ENCODE measurements around the gene MRRF.

The MRRF gene

DNA sequence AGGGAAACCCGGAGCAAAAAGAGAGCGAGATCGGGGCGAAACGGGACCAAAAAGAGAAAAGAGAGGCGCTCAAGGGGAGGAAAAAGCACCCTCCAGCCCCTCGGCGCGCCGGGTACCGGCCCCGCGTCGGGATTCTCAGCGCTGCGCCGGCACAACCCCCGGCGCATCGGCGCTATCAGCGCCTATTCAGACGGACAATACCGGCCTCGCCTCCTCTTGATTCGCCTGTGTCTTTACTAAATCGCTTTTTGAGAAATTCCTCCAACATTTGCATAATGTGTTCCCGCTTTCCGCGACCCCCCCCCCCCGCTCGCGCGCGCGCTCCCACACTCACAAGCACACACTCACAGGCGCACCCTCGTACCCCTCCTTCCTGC, 36.5 kb upstream of the MRRF start:
- DNase-seq (ENCODE audit: low read depth in 2 of 3, low spot score in 2 of 3), result no peak

DNA sequence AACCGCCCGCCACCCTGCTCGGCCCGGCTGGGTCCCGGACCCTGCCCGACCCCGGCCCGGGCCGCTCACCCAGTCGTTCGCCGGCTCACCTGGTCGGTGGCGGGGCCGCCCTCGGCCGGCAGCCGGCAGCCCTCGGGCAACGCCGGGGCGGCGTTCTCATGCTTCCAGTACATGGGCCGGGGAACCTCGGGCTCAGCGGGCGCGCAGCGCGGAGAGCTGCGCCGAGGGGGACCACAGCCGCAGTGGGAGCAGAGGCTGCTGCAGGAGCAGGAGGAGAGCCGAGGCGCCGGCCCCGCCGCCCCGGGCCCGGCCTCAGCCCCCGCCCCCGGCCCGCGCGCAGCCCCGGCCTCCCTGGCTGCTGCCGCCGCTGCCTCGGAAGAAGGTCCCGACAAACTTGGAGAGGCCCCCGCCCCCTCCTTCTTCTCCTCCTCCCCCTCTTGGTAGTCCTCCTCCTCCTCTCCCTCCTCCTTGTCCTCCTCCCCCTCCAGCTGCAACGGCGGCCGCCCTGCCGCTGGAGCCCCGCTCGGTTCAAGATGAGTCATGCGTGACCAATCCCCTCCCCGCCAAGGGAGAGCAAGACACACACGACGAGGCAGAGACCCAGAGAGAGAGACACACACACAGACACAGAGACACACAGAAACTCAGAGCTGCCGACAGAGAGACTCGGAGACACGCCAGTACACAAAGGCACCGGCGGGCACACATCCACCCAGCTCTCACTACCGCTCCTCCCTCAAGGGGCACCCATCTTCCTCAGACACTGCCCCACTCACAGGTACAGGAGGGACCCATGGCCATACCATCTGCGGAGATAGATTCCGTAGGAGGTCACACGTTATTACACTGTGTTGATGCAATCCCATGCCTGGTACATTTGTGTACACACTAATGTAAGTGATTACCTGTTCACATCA, 35.9 kb upstream of the MRRF start, which contains the start of gene LHX6:
TSS of gene LHX6 (minus strand) at position 390 of the 917 bp plus-strand sequence. CDS start at position 173, 217 bp downstream.
- DNase-seq (ENCODE audit: low read depth in 2 of 3, low spot score in 2 of 3), result no peak

DNA sequence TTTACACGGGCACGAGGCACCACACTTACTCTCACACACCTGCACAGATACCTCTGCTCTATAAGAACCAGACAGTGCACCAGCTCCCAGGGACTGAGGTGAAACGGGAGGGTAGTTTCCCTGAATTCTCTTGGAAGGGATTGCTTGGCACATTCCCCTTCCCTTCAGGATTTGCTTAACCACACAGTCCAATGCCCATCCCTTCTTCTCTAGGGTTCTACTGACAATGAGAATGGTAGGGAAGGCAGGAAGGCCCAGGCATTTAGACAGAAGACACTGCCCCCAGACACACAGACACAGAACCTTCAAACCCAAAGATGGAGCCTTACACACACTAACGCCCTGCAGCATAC, 35.2 kb upstream of the MRRF start:
- no peak for DNase-seq (ENCODE audit: low read depth in 2 of 3, low spot score in 2 of 3)

DNA sequence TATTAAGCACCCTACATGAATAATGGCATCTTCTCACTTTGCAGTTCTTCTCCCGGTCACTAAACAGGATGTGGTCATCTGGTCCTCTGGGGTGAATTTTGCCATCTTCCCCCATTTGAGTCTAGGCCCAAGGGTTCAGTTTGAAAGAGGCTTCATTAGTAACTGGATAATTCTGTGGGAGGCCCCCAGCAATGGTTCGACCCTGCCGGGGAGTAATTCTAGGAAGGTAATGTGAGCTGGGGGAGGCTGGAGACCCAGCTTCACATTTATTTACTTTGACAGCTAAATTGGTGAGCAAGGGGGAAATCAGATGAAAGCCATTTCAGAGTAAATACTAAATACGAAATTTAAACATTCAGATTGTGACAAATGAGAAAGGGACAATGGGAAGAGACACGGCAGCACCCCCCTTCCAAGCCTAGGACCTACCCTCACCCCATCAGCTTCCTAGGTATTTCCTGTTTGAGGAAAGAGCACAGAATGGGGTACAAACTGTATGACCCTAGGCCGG, 31.8 kb upstream of the MRRF start:
- no peak for DNase-seq (ENCODE audit: low read depth in 2 of 3, low spot score in 2 of 3)

DNA sequence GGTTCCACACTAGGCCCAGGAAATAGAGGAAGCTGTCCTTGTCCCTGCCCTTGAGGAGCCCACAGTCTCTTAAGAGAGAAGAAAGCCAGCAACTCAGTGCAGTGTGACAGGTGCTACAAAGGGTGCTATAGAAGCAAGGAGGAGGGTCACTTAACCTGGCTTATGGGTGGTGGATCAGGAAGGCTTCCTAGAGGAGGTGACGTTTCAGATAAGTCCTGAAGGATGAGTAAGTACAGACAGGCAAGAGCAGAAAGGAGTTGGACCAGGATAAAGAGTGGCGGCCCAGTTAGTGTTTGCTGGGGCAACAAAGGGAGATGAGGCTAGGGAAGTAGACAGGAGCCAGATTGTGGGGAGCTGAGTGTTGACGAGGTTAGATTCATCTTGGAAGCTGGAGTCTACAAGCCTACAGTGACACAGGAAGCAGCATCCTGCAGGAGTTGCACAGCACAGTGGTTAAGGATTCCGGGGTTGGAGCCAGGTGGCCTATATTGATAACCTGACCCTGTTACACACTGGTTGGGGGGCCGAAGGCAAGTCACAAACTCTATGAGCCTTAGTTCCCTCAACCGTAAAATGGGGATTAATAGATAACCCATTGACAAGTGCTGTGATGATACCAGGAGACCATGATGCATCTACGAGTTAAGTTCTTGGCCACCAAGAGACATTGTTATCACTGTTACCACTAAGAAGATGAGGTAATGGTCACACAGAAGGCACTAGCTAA, 30.5 kb upstream of the MRRF start:
- no peak for DNase-seq (ENCODE audit: low read depth in 2 of 3, low spot score in 2 of 3)

DNA sequence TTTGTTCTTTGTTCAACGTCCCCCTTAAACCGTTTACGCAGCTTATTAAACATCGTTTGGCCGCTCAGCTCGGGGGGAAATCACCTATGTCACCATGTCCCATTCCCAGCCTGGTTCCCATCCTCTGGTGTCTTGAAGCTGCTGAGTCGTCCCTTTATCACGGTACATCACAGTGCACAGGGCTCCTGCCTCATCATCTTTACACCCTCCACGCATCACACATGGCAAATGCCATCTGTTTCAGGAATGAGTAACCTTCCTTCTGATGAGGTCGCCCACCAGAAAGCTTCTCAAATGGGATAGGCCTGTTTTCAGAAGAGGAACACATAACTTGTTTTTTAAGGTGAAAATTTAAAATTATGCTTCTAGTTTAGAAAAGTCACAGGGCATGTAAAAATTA, 28.0 kb upstream of the MRRF start:
- no peak for DNase-seq (ENCODE audit: low read depth in 2 of 3, low spot score in 2 of 3)

DNA sequence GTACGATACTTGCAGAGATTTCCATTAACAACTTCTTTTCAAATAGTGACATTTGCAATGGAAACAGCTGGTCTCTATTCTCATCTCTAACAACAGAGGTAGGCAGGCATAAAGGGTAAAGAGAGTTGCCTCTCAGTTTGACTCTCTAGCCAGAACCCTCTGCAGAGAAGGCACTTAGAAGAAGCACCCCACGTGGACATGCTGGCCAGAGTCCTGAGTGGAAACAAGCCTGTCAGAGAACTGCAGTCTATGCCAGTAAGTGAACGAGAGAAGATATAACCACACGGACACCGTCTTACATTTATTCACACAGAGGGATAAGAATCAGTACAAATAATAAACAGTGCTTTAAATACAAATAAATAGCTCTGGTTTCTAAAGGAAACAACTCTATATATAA, 25.0 kb upstream of the MRRF start:
- no peak for DNase-seq (ENCODE audit: low read depth in 2 of 3, low spot score in 2 of 3)

DNA sequence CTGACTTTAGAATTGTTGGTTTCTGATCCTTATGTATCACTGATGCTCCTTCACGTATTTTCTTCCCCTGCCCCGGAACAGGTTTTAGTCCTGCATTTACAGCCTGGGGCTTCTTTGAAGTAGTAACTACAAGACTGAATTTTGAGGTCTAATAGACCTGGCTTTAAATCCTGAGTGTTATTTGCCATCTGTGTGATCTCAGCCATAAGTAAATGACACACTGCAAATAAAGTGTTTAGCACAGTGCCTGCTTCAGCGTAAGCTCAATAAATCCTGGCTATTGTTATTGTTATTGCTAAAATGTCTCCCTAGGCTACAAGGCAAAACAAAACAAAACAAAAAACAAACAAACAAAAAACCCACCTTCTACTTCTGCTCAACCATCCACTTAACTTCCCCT, 20.3 kb upstream of the MRRF start:
- DNase-seq (ENCODE audit: low read depth in 2 of 3, low spot score in 2 of 3), result no peak

DNA sequence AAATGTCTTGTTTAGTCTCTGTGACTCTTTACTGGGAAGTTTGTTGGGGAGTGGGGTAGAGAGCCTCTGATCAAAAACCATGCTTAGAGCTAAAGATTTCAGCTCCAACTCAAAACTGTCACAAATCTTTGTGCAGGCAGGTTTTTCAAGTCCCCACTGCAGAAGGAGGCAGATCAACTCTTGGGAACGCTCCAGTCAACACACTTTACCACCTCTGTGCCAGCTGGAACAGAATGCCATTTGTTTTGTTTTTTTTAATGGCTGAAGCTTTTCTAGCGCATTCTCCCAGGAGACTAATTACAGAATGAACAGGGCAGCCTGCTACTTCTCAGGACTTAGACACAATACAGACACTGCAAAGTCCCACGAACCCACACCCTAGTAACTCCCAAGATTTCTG, 18.0 kb upstream of the MRRF start:
- no peak for DNase-seq (ENCODE audit: low read depth in 2 of 3, low spot score in 2 of 3)

DNA sequence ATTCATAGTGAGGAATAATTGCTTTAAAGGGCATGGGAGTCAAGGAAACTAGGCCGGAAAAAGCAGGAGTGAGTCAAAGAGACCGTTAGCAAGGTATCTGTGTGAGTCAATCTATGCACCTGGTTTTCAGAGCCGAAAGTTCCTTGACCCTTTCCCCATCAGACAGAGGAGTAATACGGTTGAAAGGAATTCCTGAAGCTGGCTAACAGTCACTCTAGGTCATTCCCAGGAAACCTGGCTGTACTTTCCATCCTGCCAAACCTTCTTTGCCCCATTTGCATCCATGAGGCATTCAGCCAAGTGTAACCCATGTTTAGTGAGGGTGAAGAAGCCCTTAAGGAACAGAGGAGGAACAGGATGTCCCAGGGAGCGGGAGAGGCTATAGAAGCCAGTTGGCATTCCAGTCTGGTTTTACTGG, 16.2 kb upstream of the MRRF start:
- no peak for DNase-seq (ENCODE audit: low read depth in 2 of 3, low spot score in 2 of 3)

DNA sequence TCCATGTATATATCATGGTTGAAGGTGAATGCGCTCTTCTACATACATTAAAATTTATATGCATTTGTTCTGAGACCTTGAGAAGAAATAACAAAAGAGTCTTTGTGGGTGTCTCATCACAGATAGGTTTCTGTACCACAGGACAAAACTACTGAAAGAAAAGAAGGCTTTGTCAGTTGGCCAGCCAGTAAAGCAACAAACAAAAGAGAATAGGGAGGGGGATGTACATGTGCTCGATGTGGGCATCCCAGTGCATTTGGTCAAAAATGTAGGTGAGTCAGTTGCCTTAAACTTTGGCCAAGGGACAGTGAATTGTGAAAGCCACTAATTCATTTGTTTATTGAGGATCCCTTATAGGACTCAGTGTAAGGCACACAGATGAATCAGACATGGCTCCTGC, 13.3 kb upstream of the MRRF start:
- no peak for DNase-seq (ENCODE audit: low read depth in 2 of 3, low spot score in 2 of 3)

DNA sequence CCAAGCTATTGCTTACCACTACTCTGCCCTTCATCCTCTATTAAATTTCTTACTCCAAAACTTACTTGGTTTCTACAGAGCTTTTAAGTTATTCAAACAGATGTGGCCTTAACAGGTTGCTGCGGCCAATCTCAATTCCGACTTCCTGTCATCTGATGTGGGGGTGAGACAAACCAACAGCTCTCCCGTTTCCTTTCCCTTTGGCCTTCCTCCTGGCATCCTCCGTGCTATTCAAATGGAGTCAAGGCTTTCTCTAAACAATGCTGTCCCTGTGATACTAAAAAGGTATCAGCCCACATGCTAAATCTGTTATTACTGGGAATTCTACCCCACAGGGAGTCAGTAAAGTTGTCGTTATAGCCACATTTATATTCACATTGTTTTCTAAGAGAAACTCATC, 11.9 kb upstream of the MRRF start:
- DNase-seq (ENCODE audit: low read depth in 2 of 3, low spot score in 2 of 3), result no peak

DNA sequence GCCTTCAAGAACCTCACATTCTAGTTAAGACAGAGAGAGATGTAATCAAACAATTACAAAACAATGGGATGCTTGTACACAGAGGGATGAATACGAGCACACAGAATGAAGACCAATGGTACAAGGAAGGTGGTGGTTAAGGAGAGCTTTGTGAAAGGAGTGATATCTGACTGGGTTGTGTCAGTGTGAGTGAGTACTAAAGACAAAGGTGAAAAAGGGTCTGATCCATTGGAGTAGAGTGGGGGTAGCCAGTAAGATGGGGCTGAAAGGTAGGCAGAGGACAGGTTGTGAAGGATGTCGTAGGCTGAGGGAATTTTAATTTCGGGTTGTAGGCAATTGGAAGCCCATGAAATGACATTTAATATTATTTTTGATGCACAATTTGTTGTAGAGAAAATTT, 9.9 kb upstream of the MRRF start:
- DNase-seq (ENCODE audit: low read depth in 2 of 3, low spot score in 2 of 3), result no peak

DNA sequence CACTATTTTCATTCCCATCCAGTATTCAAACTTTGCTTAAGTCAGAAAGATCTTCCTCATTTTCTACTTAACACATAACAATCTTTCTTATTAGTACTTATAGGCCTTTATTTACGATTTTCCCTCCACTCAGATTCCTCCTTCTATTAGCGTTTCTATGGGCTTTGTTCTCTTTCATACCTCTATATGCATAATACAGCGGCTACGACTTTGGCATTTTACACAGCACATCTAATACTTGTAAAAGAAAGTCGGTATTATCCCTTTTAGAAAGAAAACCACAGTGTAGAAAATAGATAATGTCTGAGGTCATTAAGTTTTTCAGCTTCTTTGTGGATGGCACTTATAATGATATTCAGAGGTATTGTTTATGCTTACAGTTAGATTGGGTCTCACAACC, 8.5 kb upstream of the MRRF start:
- DNase-seq (ENCODE audit: low read depth in 2 of 3, low spot score in 2 of 3), result no peak

DNA sequence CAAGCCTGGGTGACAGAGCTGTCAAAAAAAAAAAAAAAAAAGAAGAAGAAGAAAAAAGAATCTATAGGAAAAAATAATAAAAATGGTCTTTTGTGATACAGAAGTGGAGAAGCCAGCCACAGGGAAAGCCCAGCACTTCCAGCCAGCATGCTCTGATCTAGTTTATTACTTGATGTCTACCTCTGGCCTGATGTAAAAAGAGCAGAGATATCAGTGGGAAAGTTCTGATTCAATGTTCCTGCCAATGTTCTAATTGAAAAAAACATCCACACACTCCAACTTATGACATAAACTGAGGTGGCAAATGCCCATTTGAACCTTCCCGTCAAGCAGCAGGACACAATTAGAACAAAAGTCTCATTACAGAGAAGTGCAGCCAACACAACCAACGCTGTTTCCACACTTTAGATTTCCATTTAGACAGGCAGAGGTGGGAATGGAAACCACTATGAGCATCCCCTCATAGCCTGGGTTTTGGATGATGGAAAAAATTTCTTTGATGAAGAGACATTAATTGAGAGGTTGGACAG, 5.7 kb upstream of the MRRF start:
- DNase-seq (ENCODE audit: low read depth in 2 of 3, low spot score in 2 of 3), result no peak

DNA sequence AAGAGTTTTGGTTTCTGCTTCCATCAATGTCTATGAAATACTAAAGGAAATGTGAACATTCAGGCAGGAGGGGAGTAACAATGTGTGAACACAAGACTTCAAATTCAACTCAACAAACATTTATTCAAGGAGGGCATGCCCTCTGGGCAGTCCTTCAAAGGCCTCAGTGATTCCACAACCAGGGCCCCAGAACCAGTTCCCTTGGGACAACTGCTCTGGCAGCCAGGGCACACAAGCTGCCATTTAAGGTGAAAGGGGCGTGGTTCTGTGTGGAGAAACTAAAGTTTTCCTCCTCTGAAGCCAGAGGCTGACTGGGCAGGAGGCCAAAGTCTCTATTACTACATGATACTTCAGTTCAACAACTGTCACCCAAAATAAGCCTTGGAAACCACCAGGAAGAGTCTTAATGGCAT, 3.2 kb upstream of the MRRF start:
- no peak for DNase-seq (ENCODE audit: low read depth in 2 of 3, low spot score in 2 of 3)

DNA sequence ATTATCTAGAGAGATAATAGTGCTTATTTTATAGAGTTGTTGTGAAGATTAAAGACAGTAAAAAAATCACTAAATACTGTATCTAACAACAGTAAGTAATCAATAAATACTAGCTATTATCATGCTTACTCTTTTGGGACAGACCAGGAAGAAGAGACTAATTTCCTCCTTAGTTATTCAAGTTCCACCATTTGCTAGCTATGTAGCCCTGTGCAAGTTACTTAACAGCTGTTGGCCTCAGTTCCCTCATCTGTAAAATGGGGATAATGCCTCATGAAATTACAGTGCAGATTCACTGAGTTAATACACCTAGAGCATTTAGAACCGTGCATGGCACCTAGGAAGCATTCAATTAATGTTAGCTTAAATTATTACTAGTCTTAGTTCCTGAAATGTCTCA, 2.6 kb upstream of the MRRF start:
- DNase-seq (ENCODE audit: low read depth in 2 of 3, low spot score in 2 of 3), result no peak

DNA sequence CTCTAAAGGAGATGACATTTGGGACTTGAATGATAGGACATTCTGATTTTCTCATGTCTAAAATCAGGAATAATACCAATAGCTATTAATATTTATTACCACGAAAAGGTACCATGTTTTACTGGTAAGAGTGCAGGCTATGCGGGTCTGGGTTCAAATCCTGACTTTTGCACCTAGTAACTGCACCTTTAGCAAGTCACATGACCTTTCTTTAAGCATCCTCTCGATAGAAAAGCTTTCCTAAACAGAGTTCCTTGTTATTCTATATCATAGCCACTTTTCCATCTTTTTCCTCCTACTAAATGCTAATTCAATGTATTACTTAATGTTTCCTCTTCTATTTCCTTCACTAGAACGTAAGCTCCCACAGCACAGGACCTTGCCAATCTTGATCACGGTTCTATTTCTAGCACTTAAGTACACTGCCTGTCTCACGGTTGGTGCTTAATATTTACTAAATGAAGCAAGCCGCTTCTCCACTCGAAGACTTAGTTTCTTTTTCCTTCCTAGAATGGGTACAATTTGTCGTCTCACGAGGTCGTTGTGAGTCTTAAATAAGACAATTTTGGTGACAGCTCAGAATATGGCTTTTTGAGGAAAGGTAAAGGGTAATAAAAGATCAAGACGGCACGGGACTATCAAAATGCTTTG, 858 bp upstream of the MRRF start:
- no peak for DNase-seq (ENCODE audit: low read depth in 2 of 3, low spot score in 2 of 3)

DNA sequence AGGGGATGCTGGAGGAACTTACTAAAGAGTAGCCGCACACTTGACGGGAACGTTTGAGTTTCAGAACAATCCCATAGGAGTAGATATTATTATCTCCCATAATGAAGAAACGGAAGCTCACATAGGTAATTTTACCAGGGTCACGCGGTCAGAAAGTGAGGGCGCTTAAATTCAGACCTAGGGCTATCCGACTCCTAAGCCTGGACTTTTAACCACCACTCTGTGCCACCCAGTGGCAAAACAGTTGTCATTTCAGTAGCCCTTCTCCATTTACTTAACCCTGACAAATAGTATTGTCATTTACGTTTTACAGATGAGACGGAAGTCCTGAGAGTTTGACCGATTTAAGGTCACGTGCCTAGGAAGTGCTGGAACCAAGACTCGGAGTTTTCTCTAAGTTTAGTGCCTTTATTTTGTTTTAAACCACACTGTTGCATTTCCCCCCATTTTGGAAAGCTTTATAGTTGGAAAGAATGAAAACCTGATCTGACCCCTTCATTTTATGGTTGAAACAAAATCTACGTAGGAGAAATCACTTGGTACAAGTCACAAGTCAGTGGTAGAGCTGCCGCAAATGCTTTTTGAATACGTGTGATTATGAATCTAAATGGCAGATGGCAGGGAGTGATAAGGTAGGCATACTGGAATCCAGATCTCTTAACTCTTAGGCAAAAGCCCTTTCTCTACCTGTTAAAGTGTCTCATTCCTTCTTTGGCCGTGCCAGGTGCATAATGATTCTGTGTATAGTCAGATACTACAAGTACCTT, 650 bp downstream of the MRRF start:
- no peak for DNase-seq (ENCODE audit: low read depth in 2 of 3, low spot score in 2 of 3)

DNA sequence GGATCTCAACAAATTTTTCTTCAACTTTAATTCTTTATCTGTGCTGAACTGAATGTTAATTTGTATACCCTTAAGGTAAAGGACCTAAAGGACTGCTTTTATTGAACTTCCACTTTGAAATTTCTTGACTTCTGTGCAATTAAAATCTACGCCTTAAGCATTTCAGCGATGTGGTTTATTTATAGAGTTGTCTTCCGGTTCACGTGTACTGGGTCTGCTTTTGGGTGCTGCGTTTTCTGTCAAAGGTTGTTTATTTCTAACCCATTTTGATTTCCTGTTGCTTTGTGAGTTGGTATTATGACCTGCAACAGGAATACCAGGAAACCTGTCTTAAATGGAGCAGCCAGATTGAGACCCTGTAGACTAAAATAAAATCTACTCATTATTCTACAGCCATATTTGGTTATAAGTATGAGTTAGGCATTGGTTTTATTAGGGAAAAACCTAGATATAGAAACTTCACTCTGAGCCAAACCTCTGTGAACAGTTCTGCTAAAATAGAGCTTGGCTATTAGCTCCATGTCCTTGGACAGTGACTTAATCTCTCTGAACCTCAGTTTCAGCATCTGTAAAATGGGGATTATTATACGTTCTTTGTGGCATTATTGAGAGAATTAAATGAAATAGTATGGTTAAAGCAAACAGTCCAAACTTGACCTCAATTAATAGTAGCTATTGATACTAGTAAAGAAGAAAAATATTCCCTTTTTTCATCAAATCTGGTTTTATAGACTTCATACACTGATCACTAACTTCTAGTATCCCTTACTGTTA, 3.5 kb downstream of the MRRF start:
- DNase-seq (ENCODE audit: low read depth in 2 of 3, low spot score in 2 of 3), result no peak

Measured in activated CD8-positive, alpha-beta memory T cell treated with anti-CD3 and anti-CD28 coated beads for 48 hours (primary cell).